Myocyte (in vitro differentiated cells): Measurements from ENCODE around the gene RBM47. TPM values are rescaled to one million over a fixed set of nuclear protein-coding genes. Genes with fewer than 3 reads are reported as not detected.
"Not testable (repeated sequence)": the region's sequence is repeated elsewhere in the genome, so short reads cannot be mapped to it uniquely, and the experiment has no call there.

Source experiments
- DNase-seq: peaks from one replicate; pipeline ENCODE4 v3.0.0-alpha.2; 2012; ENCODE audit warnings: low read depth
- total RNA-seq: library from RNA; depleted of rRNA; stranded (reverse); fragments of >200 nt; gene quantifications from 2 replicates; pipeline ENCODE4 v1.2.3, GENCODE V29; 2014

Gene RBM47
- total RNA-seq, 1 donor from 2014 or later = not detected

GRCh38 chr4:40418430-40419230 is 211.0 kb downstream of the RBM47 start:
- peak; percentile 2 for DNase-seq

DNA sequence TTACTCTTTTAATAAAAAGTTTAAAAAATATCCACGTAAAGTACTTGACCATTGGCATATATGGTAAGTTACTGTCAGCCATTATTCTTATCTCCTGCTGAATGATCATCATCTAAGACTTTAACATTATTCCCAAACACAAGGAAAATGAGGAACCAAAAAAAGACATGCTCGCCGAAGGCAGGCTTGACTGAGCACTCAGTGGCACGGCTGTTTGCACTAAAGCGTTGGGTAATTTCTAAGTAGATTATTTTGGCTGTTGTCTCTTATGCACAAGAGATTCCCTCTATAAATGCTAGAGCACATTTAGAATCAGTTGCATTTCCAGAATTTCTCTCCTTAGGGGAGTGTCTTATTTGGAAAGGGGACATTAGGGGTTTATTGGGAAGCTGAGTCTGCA is 211.7 kb downstream of the RBM47 start:
- DNase-seq = no peak

DNA sequence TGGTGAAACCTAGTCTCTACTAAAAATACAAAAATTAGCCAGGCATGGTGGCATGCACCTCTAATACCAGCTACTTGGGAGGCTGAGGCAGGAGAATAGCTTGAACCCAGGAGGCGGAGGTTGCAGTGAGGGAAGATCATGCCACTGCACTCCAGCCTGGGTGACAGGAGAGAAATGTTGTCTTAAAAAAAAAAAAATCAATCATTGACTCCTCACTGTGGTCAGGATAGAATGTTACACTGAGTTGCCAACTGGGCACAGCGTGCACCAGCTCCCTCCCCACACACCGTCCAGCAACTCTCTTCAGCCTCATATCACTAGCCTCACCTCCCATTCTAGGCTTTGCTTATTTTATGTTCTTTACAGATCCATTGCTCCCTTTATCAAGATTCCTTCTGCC is 215.0 kb downstream of the RBM47 start:
- no peak for DNase-seq

DNA sequence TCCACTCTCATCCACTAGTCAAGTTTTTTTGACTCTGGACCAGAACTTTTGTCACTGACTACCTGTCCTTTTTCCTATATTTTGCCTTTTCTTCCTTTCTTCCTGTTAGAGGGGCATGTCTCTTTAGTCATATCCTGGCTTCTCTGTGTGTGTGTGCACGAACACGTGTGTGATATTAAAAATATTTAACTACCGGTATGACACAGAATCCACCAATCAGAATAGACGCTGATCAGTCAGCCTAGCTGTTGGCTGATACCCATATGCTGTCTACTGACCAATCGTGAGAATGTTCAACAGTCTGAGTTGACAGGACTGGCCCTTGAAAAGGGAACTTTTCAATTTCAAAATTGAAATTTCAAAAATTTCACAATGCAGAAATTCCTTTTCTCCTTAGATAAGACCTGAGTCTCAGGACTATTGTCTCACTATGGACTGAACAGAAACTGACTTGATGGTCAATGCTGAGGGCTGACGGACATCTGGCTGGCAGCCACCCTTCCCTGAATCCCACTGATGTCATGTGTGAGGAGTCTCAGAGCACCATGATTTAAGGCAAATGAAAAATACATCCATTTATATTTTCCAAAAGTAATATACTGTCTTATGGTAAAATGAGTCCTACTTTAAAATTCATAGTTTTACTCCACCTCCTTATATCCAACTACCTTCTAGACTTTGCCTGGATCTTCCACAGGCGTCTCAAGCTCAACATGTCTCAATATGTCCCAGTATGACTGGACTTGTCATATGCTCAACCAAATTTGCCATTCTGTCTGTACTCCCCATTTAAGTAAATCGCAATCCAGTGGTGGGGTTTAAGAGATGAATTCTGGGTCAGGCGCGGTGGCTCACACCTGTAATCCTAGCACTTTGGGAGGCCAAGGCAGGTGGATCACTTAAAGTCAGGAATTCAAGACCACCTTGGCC is 216.5 kb downstream of the RBM47 start:
- no peak for DNase-seq

DNA sequence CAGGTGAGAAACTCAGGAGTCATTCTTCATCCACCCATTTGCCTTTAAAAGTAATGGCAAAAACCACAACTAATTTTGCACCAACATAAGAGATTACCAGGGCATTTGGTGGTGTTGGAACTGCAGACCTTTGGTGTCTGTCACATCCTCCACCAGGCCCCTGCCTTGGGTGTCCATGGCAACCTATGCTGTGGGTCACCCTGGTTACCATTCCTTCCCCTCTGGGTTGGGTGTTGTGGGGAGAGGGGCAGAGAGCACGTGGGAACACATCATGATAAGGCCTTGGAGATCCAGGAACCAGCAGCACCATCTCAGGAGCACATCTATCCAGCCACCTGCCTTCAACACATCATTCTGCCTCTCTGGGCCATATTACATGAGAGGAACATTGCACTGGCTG is 217.3 kb downstream of the RBM47 start:
- DNase-seq = no peak

GRCh38 chr4:40409835-40410234 is 219.8 kb downstream of the RBM47 start:
- peak; percentile 27 for DNase-seq

- not testable (repeated sequence) for DNase-seq
Observed at GRCh38 chr4:40407468-40407867, 222.2 kb downstream of the RBM47 start.

DNA sequence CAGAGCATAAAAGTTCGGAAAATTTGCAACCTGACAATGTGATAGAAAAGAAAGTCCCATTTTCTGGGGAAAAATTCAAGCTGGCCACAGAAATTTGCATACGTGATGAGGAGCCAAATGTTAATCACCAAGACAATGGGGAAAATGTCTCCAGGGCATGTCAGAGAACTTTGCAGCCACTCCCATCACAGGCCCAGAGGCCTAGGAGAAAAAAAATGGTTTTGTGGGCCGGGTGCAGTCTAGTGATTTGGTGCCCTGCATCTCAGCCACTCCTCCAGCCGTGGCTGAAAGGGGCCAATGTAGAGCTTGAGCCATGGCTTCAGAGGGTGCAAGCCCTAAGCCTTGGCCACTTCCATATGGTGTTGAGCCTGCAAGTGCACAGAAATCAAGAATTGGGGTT is 223.3 kb downstream of the RBM47 start:
- DNase-seq = no peak

DNA sequence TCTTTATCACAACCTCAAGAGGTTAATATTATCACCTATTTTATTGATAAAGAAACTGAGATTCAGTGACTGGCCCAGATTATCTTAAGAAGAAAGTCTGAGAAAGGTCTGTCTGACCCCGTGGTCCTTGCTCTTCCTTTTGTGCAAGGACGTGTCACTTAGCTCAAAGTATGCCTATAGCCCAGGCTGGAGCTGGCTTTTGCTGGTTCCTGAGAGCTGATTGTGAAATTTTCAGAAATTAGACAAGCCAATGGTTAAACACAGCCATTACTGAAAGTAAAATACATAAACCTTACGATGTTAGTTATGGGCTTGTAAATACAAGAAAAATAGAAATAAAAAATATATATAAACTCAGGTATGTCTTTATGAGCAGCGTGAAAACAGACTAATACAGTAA is 224.5 kb downstream of the RBM47 start:
- no peak for DNase-seq

GRCh38 chr4:40403081-40403480 is 226.6 kb downstream of the RBM47 start:
- DNase-seq = no peak

GRCh38 chr4:40402556-40402955 is 227.1 kb downstream of the RBM47 start:
- no peak for DNase-seq

DNA sequence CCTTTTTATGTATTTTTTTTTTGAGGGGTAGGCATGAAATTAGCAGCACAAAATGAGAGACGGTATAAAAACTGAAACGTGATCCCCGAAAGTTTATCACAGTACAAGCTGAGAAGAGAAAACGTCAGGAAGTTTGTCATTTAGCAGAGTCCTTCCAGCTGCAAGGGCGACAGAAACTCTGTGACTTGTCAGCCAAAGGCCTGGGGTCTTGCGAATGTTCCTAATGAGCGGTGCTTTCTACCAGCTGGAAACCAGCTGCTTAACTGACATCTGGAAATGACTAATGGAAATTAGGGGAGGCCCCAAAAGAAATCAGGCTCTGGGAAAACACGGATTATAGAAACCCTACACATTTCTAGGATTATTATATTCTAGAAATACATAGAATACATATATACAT is 228.0 kb downstream of the RBM47 start:
- no peak for DNase-seq

DNA sequence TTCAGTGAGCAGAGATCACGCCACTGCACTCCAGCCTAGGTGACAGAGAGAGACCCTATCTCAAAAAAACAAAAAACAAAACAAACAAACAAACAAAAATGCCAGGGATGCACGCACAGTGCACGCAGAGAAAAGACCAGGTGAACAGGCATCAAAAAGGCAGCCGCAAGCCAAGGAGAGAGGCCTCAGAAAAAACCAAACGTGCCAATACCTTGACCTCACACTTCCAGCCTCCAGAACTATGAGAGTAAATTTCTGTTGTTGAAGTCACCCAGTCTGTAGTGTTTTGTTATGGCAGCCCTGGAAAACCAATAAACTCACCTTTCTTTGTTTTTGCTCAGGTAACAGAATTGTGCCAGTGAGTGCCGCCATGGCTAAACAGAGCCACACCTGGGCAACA is 228.6 kb downstream of the RBM47 start:
- no peak for DNase-seq

GRCh38 chr4:40399578-40399977 is 230.1 kb downstream of the RBM47 start:
- no peak for DNase-seq

GRCh38 chr4:40395908-40396793 is 233.5 kb downstream of the RBM47 start:
- peak; percentile 68 for DNase-seq

DNA sequence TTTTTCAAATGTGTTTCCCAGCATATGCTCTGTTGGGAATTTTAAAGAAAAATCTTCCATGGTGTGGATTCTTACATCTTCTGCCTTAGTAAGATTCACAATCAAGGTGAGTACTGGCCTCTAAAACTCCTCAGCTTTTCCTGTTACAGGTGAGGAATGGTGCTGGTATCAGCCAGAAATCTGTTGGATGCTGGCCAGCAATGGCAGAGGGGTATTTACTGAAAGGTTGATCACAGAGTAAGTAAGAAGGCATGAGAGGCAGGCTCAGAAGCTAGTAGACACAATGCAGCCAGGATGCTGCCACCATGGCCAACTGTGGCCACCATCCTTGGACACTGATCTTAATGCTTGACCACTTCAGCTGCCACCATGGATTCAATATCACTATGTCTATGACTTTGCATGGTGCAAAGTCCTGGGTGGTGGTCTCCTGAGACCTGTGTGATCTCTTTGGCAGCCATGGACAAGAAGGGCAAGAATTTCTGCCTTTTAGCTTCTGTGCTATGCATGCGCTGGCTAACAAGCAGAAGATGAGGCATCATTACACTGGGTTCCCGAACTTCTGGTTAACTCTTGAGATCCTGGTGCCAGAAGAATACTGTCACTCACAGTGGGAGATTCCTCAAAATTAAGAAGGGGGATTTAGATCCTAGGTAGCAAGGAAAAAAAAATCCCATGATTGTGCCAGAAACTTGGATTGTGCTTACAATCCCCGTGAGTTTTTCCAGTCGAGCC is 234.3 kb downstream of the RBM47 start:
- no peak for DNase-seq

- no peak for DNase-seq
Observed at GRCh38 chr4:40394236-40394635, 235.4 kb downstream of the RBM47 start.

GRCh38 chr4:40392241-40392640 is 237.4 kb downstream of the RBM47 start:
- DNase-seq = not testable (repeated sequence)

DNA sequence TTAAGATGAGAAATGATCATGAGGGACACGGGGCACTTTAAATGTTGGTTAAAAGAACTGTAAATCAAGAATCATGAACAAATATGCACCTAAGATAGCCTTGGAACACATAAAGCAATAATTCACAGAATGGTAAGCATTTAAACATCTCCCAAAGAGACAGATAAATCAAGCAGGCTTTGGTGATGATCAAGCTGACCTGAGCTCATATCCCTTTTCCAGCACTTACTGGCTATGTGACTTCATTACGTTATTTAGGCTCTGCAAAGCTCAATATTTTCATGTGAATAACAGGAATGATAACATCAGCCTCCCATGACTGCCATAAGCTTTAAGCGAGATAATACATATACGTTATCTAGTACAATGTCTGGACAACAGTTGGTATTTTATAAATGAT is 239.7 kb downstream of the RBM47 start:
- DNase-seq = no peak

- no peak for DNase-seq
Observed at GRCh38 chr4:40388239-40388638, 241.4 kb downstream of the RBM47 start.

DNA sequence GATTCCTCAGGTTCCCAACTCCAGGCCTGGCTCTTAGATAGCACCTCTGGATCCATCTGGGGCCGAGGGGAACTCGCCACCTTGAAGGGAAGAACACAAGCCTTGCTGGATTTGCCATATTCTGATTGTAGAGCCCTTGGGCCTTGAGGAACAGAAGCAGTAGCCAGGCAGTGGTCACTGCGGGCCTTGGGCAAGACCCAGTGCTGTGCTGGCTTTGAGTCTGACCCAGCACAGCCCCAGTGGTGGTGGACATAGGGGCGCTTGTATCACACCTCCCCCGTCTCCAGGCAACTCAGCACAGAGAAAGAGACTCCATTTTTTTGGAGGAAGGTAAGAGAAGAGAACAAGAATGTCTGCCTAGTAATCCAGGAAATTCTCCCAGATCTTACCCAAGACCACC is 249.0 kb downstream of the RBM47 start:
- DNase-seq = no peak
